BLaER1 treated with 17β-estradiol and CSF1 and Interleukin-3, amounts not matched to agents 10 nM and 100 nM (cell line): ENCODE data around the gene EFL1.
"Not testable (repeated sequence)": the region's sequence is repeated elsewhere in the genome, so short reads cannot be mapped to it uniquely, and the experiment has no call there.

ENCODE experiments used
- H3K27ac ChIP-seq, 11 experiments: shearing (Covaris generic); formaldehyde crosslinking; 2 replicates each; pipeline ENCODE4 v1.8.1; 2022
- H3K27me3 ChIP-seq, 11 experiments: shearing (Covaris generic); formaldehyde crosslinking; 2 replicates each; pipeline ENCODE4 v1.8.1; 2022
- H3K36me3 ChIP-seq, 11 experiments: shearing (Covaris generic); formaldehyde crosslinking; 2 replicates each; pipeline ENCODE4 v1.8.1; 2022
- H3K4me1 ChIP-seq, 10 experiments: shearing (Covaris generic); formaldehyde crosslinking; 2 replicates each; pipeline ENCODE4 v1.8.1; 2022
- H3K4me2 ChIP-seq, 11 experiments: shearing (Covaris generic); formaldehyde crosslinking; 2 replicates each; pipeline ENCODE4 v1.8.1; 2022
- H3K4me3 ChIP-seq, 10 experiments: shearing (Covaris generic); formaldehyde crosslinking; 2 replicates each; pipeline ENCODE4 v1.8.1; 2022
- H3K9ac ChIP-seq, 11 experiments: shearing (Covaris generic); formaldehyde crosslinking; 2 replicates each; pipeline ENCODE4 v1.8.1; 2022
- H3K9me3 ChIP-seq, 11 experiments: shearing (Covaris generic); formaldehyde crosslinking; replicated peaks in 1 of 11; 2 replicates each; pipeline ENCODE4 v1.8.1; 2022
- H4K20me1 ChIP-seq, 11 experiments: shearing (Covaris generic); formaldehyde crosslinking; 2 replicates each; pipeline ENCODE4 v1.8.1; 2022
- Cebpa-rat ChIP-seq, 11 experiments: shearing (Covaris generic); IDR thresholded peaks; 2 replicates each; pipeline ENCODE4 v1.8.1; 2022

The EFL1 gene

DNA sequence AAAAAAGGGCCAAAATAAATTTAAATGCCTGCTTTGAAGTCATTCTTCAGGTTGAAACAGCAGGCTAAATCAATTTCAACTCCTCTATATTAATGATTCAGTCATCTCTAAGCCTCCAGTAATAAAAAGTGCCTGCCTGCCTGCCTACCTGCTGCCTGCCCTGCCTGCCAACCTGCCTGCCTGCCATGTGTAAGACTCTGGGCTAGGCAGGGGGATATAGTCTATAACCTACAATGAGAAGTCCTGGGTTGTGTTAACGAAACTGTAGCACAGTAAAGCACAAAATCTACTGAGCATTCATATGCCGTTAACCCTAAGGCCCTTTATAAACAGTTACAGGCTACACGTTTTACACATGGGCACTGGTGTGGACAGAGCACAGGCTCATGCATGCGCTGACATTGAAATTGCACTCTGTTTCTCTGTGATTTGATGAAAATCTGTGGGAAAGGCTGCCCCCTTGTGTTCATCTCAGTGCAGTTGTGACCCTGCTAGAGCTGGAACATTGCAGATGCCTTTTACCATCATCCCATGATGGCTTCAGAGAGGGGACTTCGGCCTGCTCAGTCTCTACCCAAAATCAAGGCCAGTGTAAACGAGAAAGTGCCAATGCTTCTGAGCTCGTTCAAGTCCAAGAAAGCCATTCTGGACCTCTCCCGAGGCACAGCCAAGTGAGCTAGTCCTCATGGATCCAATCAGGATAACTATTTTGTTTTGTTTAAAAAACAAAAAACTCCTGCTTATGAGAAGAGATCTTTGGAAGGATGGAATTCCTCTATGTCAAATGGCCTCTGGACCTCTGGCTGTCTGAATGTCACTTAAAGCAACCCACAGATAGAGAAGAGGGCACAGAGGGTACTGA is 64.6 kb downstream of the EFL1 start:
- no peaks in the 10 kb centered on the region for H3K9me3 ChIP-seq
- H3K4me3 ChIP-seq: no peak overlapping the region
- no peaks in the 10 kb centered on the region for H3K27me3 ChIP-seq
- peaks cover 0 to 6% (median 0%) of the 10 kb centered on the region in 11 experiments; a peak in 2 of 22 replicates for H4K20me1 ChIP-seq
- 0 out of 22 replicates have a peak overlapping the region, but pooled peaks of 1 of the 11 experiments have one; percentile 48 for H3K4me2 ChIP-seq
- peaks cover 0 to 20% (median 14%) of the 10 kb centered on the region in 10 experiments; a peak in 12 of 20 replicates for H3K4me1 ChIP-seq
- no peak overlapping the region for H3K27ac ChIP-seq
- H3K9ac ChIP-seq: no peak overlapping the region
- peaks cover 0 to 15% (median 0%) of the 10 kb centered on the region in 11 experiments; a peak in 6 of 22 replicates for H3K36me3 ChIP-seq
- TF ChIP-seq Cebpa-rat (IDR thresholded peaks at IDR 0.05): no peak

DNA sequence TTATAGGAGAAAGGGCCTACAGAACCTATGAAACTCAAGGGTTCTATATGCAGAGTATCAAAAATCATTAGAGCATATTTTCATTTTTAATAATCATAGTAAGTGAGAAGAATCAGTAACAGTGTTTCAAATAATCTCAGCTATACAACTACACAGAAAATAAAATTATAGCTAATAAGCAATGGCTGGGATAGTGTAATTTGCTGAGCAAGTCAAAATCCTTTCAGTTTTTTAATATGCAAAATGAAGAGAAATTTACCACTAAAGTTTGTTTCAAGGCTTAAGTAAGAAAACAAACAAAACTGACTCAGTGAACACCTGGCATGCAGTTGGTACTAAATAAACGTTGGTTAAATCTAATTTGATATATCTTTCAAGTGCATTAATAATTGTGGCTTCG is 66.2 kb downstream of the EFL1 start:
- Histone ChIP-seq H3K27ac (peak overlapping the region in 1 of 11 experiments; percentile 18; a peak in 1 of 22 replicates), H4K20me1 (peaks cover 0 to 6% (median 0%) of the 10 kb centered on the region in 11 experiments; a peak in 2 of 22 replicates), H3K36me3 (peaks cover 0 to 10% (median 0%) of the 10 kb centered on the region in 11 experiments; a peak in 2 of 22 replicates), H3K27me3 (no peaks in the 10 kb centered on the region), H3K4me3 (no peak overlapping the region), H3K4me2 (peak overlapping the region in 7 of 11 experiments; percentile 15 to 48 (median 28); a peak in 8 of 22 replicates), H3K9ac (no peak overlapping the region), H3K9me3 (no peaks in the 10 kb centered on the region), H3K4me1 (peaks cover 0 to 20% (median 14%) of the 10 kb centered on the region in 10 experiments; a peak in 12 of 20 replicates)
- TF ChIP-seq Cebpa-rat (IDR thresholded peaks at IDR 0.05): no peak

DNA sequence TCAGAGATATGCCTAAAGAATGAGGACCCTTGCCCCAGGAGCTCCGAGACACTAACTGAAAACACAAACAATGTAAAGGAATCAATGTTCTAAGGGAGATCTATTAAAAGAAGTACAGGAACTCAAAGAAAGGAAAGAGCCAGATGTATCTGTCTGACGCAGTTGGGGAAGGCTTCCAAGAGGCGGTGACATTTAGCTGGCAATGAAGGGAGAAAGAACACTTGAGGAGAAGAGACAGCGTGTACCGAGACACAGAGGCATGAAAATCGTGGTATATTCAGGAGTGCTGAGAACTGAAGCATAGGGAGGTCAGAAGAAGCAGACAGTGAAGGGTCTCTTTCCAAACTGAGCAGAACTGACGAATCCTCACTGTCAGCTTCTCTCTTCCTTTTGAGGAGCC is 66.7 kb downstream of the EFL1 start:
- H4K20me1 ChIP-seq: not testable (repeated sequence)
- H3K27ac ChIP-seq: peak overlapping the region in 1 of 11 experiments; percentile 18; a peak in 1 of 22 replicates

DNA sequence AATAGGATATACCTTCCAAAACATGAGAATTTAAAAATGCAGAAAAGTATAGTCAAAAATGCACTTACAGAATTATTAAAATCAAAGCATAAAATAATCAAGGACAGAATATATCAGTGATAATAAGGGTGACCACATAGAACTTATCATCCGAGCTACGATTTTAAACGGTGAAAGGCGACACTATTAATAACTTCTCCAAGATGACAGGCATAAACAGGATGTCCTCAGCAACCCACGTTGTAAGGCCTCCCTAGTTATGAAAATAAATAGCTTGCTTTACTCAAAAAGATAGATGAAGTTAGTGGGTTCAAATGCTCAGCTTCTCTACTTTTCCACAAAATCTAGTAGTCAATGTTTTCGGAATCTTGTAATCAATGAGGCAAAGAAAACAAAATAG is 68.0 kb downstream of the EFL1 start:
- not testable (repeated sequence) for H3K9ac ChIP-seq, H4K20me1 ChIP-seq, H3K27ac ChIP-seq, H3K36me3 ChIP-seq, H3K9me3 ChIP-seq, H3K27me3 ChIP-seq, H3K4me2 ChIP-seq, H3K4me3 ChIP-seq
- H3K4me1 ChIP-seq: peaks cover 0 to 20% (median 14%) of the 10 kb centered on the region in 10 experiments; a peak in 12 of 20 replicates

More for the DNA sequence above, 66.7 kb downstream of the EFL1 start:
- H3K9me3 ChIP-seq, H3K36me3 ChIP-seq, H3K27me3 ChIP-seq, H3K4me2 ChIP-seq, H3K4me3 ChIP-seq, H3K9ac ChIP-seq: not testable (repeated sequence)
- H3K4me1 ChIP-seq: peaks cover 0 to 20% (median 14%) of the 10 kb centered on the region in 10 experiments; a peak in 12 of 20 replicates

DNA sequence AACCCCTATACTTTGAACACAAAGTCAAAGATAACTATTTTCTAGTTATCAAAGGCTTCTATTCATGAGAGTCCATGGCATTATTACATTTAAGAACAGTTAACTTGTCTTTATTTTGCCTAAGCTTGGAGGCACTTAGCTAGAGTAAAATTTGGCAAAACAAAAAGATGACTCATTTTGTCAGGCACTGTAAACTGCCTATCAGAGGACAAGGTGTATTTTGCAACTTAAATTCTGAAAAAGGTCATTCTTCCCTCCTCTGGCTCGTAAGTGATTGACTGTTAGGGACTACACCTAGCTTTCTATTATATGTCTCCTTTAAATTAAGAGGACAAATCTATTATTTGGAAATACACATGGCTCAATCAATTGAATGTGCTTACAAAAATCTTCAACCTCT is 69.1 kb downstream of the EFL1 start:
- H3K4me2 ChIP-seq, H3K27me3 ChIP-seq, H3K4me3 ChIP-seq, H3K36me3 ChIP-seq, H4K20me1 ChIP-seq, H3K9ac ChIP-seq, H3K9me3 ChIP-seq, H3K27ac ChIP-seq: not testable (repeated sequence)
- peaks cover 0 to 27% (median 15%) of the 10 kb centered on the region in 10 experiments; a peak in 12 of 20 replicates for H3K4me1 ChIP-seq

DNA sequence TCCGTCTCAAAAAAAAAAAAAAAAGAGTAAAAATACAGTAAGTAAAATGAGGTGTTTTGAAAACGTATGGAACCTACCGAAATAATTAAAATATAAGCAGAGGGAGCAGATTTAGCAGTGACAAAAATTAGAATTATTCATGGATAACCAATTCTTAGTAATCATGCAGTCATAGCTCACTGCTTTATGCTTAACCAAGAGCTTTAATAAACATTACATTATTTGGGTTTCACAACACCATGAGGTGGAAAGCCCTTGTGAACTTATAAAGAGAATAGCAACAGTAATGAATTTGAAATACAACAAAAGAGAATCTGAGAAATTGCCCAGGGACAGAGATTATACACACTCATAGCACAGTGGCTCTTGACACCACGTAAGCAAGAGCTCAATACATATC is 70.1 kb downstream of the EFL1 start:
- H3K9me3 ChIP-seq, H3K27ac ChIP-seq, H4K20me1 ChIP-seq, H3K27me3 ChIP-seq, H3K4me2 ChIP-seq, H3K4me3 ChIP-seq, H3K36me3 ChIP-seq, H3K9ac ChIP-seq: not testable (repeated sequence)
- H3K4me1 ChIP-seq: peaks cover 0 to 22% (median 11%) of the 10 kb centered on the region in 10 experiments; a peak in 12 of 20 replicates

DNA sequence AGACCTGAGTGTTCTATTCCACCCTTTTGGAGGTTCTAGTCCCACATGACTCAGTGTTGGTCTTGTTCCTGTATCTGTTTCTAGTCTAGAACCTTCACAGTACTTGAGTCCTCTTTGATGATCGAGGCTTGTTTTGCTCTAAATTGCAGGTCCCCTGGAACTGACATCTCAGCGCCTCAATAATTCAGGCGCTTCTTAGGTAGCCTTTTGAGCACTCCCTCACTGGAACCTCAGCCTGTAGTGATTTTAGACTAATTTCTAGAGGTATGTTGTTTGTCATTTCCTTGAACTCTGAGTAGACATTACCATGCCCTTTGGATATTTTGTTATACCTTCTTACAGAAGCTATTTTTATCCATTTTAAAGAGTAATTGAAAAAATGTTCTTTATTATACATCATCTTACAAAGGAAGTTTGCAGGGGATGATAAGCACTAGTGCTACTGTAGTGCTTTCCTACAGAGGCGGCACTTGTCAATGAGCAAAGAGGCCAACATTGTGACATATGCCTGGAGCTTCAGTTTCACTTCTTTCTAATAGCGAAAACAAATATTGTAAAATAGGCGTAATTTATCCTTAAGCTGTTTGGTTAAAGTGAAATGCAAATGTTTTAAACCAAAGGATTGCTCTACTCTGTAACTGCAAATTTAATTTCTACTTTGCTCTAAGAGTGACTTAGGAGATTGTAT is 75.7 kb downstream of the EFL1 start:
- Histone ChIP-seq H3K27ac (no peak overlapping the region), H3K4me1 (peaks cover 0 to 7% (median 4%) of the 10 kb centered on the region in 10 experiments; a peak in 3 of 20 replicates), H3K4me3 (no peak overlapping the region), H3K27me3 (no peaks in the 10 kb centered on the region), H4K20me1 (peaks cover 0 to 4% (median 0%) of the 10 kb centered on the region in 11 experiments; a peak in 1 of 22 replicates), H3K9ac (no peak overlapping the region), H3K9me3 (no peaks in the 10 kb centered on the region), H3K36me3 (peaks cover 0 to 19% (median 1%) of the 10 kb centered on the region in 11 experiments; a peak in 2 of 22 replicates), H3K4me2 (no peak overlapping the region)
- TF ChIP-seq Cebpa-rat (IDR thresholded peaks at IDR 0.05): no peak

DNA sequence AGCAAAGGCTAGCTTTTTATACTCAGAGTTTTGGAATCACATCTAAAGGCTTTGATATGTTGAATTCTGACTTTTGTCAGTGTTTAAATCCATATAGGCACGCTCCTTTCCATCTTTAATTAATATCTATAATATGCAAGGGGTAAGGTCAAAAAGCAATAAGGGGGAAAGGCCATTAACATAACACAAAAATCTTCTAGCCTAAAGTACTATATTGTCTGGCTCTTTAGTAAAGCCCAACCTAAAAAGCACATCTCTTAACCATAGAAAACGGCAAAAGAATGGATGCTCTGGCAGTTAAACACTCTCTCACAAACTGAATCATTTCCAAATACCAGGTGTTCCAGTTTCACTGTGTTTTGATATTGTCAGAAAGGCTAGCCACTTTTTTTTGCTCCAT is 76.4 kb downstream of the EFL1 start:
- H3K27ac ChIP-seq: no peak overlapping the region
- no peak overlapping the region for H3K4me3 ChIP-seq
- no peaks in the 10 kb centered on the region for H3K27me3 ChIP-seq
- H3K4me2 ChIP-seq: no peak overlapping the region
- peaks cover 0 to 7% (median 4%) of the 10 kb centered on the region in 10 experiments; a peak in 3 of 20 replicates for H3K4me1 ChIP-seq
- no peak overlapping the region for H3K9ac ChIP-seq
- H4K20me1 ChIP-seq: peaks cover 0 to 4% (median 0%) of the 10 kb centered on the region in 11 experiments; a peak in 1 of 22 replicates
- H3K36me3 ChIP-seq: peaks cover 0 to 26% (median 5%) of the 10 kb centered on the region in 11 experiments; a peak in 3 of 22 replicates
- no peak for TF ChIP-seq Cebpa-rat (IDR thresholded peaks at IDR 0.05)
- no peaks in the 10 kb centered on the region for H3K9me3 ChIP-seq

DNA sequence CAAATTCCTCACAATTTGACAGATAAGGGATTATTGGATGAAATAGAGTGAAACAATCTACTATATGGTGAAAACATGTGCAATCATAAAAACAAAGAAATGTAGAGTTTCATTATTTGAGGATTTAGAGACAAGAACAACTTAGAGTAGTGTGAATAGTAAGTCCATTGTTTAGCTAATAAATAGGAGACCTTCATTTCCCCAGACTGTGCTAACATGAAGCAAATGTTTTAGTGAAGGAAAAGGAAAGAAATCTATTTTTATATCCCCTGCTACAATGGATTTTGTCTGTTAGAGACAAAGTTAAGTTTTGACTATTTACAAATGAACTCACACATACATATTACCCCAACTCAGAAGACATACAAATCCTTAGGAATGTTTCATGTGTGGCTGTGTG is 77.8 kb downstream of the EFL1 start:
- no peak overlapping the region for H3K27ac ChIP-seq
- no peak for TF ChIP-seq Cebpa-rat (IDR thresholded peaks at IDR 0.05)
- no peak overlapping the region for H3K4me2 ChIP-seq
- H3K9me3 ChIP-seq: no peaks in the 10 kb centered on the region
- H3K27me3 ChIP-seq: no peaks in the 10 kb centered on the region
- H3K9ac ChIP-seq: no peak overlapping the region
- H3K4me1 ChIP-seq: peaks cover 0 to 7% (median 4%) of the 10 kb centered on the region in 10 experiments; a peak in 3 of 20 replicates
- peaks cover 0 to 4% (median 0%) of the 10 kb centered on the region in 11 experiments; a peak in 1 of 22 replicates for H4K20me1 ChIP-seq
- peaks cover 3 to 31% (median 5%) of the 10 kb centered on the region in 11 experiments; a peak in 5 of 22 replicates for H3K36me3 ChIP-seq
- H3K4me3 ChIP-seq: no peak overlapping the region
